Loucy (cell line): Measurements from ENCODE around the gene WWOX.

Experiments used
- CTCF ChIP-seq: fragments of 200-600 bp; sonication (generic); conservative IDR thresholded peaks from 2 replicates; pipeline ENCODE4 v1.5.1; 2014; ENCODE audit warnings: mild to moderate bottlenecking, antibody characterized with exemption, low read length
- EZH2phosphoT487 ChIP-seq: fragments of 200-600 bp; IDR thresholded peaks from 2 replicates; pipeline ENCODE4 v1.6.1; 2018; ENCODE audit warnings: antibody characterized with exemption, mild to moderate bottlenecking, moderate library complexity, borderline replicate concordance

GRCh38 chr16:78952630-78953029, 853.2 kb downstream of the WWOX start:
- TF ChIP-seq CTCF = no peak
- TF ChIP-seq EZH2phosphoT487 = no peak
